ENCODE data around the gene PIP5KL1. TPM values are rescaled to one million over a fixed set of nuclear protein-coding genes. Genes with fewer than 3 reads are reported as not detected.

PIP5KL1 gene
- polyA plus RNA-seq, 1 donor from 2014 or later: 3.4 TPM

DNA sequence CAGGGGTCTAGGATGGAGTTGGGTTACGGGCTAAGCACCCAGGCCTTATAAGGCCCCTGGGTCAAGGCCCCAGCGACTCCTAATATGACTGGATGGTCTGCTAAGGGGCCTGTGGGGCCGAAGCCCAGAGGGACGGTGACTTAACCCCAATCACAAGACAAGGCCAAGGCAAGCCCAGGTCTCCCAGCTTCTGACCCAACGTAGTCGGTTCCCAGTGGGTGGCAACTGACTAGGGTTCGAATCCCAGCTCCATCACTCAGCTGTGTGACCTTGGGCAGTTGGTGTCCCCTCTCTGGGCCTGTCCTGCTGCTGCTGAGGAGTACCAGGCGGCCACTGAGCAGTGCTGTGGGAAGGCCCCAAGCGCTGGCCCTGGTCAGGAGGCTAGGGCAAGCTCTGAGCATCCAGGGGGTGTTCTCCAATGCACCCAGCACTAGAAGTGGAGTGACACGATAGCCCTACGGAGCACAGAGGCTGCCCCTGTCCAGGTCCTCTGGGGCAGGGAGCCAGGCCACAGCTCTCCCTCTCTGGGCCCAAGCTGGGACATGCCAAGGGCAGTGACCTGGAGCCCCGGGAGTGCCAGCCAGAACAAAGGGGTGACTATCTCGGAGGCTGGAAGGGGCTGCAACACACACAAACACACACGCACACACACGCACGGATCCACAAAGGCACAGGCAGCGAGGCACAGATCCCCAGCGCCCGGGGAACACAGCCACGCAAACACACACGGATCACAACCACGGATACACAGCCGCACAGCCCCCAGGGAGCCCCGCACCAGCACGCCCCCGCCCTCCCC lies 53.6 kb downstream of the PIP5KL1 start:
- Histone ChIP-seq H4K20me1 (ENCODE audit: insufficient read depth) (no peaks in the 10 kb centered on the region), H3K36me3 (ENCODE audit: insufficient read depth, low read length) (no peaks in the 10 kb centered on the region), H3K9ac (ENCODE audit: low read length) (peak overlapping the region; percentile 87), H3K27ac (ENCODE audit: low read length) (peak overlapping the region; percentile 51), H3K27me3 (ENCODE audit: insufficient read depth, low read depth, low read length) (no peaks in the 10 kb centered on the region), H3K4me2 (ENCODE audit: low read length) (peak overlapping the region; percentile 87), H3K9me2 (ENCODE audit: insufficient read depth, low read length) (no peaks in the 10 kb centered on the region), H2AFZ (ENCODE audit: low read depth, low read length) (peak overlapping the region; percentile 93), H3K79me2 (replicated peaks; ENCODE audit: insufficient read depth, low read length) (peaks cover 7% of the 10 kb centered on the region), H3K4me3 (ENCODE audit: low read length) (peak overlapping the region; percentile 73), H3K9me3 (ENCODE audit: low read length) (no peaks in the 10 kb centered on the region), H3F3A (ENCODE audit: insufficient read depth, low read length, poor library complexity, severe bottlenecking) (no peaks in the 10 kb centered on the region)
- TF ChIP-seq SMC3 (conservative IDR thresholded peaks at IDR 0.05; ENCODE audit: poor library complexity) (no peak), TAF1 (IDR thresholded peaks at IDR 0.05; ENCODE audit: low read depth) (no peak), MXI1 (conservative IDR thresholded peaks at IDR 0.05; ENCODE audit: poor library complexity, severe bottlenecking) (no peak), EP300 (conservative IDR thresholded peaks at IDR 0.05; ENCODE audit: poor library complexity, severe bottlenecking) (no peak), POLR2AphosphoS5 (IDR thresholded peaks at IDR 0.05) (no peak), RAD21 (conservative IDR thresholded peaks at IDR 0.05) (no peak), EZH2 (IDR thresholded peaks at IDR 0.05; ENCODE audit: borderline replicate concordance, insufficient read depth, low read length, poor library complexity, severe bottlenecking) (no peak)
- TF ChIP-seq, protein P1, sequence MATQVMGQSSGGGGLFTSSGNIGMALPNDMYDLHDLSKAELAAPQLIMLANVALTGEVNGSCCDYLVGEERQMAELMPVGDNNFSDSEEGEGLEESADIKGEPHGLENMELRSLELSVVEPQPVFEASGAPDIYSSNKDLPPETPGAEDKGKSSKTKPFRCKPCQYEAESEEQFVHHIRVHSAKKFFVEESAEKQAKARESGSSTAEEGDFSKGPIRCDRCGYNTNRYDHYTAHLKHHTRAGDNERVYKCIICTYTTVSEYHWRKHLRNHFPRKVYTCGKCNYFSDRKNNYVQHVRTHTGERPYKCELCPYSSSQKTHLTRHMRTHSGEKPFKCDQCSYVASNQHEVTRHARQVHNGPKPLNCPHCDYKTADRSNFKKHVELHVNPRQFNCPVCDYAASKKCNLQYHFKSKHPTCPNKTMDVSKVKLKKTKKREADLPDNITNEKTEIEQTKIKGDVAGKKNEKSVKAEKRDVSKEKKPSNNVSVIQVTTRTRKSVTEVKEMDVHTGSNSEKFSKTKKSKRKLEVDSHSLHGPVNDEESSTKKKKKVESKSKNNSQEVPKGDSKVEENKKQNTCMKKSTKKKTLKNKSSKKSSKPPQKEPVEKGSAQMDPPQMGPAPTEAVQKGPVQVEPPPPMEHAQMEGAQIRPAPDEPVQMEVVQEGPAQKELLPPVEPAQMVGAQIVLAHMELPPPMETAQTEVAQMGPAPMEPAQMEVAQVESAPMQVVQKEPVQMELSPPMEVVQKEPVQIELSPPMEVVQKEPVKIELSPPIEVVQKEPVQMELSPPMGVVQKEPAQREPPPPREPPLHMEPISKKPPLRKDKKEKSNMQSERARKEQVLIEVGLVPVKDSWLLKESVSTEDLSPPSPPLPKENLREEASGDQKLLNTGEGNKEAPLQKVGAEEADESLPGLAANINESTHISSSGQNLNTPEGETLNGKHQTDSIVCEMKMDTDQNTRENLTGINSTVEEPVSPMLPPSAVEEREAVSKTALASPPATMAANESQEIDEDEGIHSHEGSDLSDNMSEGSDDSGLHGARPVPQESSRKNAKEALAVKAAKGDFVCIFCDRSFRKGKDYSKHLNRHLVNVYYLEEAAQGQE (IDR thresholded peaks at IDR 0.05; ENCODE audit: borderline replicate concordance): no peak
- TF ChIP-seq, protein P2, sequence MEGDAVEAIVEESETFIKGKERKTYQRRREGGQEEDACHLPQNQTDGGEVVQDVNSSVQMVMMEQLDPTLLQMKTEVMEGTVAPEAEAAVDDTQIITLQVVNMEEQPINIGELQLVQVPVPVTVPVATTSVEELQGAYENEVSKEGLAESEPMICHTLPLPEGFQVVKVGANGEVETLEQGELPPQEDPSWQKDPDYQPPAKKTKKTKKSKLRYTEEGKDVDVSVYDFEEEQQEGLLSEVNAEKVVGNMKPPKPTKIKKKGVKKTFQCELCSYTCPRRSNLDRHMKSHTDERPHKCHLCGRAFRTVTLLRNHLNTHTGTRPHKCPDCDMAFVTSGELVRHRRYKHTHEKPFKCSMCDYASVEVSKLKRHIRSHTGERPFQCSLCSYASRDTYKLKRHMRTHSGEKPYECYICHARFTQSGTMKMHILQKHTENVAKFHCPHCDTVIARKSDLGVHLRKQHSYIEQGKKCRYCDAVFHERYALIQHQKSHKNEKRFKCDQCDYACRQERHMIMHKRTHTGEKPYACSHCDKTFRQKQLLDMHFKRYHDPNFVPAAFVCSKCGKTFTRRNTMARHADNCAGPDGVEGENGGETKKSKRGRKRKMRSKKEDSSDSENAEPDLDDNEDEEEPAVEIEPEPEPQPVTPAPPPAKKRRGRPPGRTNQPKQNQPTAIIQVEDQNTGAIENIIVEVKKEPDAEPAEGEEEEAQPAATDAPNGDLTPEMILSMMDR (IDR thresholded peaks at IDR 0.05; ENCODE audit: poor library complexity, severe bottlenecking): no peak

DNA sequence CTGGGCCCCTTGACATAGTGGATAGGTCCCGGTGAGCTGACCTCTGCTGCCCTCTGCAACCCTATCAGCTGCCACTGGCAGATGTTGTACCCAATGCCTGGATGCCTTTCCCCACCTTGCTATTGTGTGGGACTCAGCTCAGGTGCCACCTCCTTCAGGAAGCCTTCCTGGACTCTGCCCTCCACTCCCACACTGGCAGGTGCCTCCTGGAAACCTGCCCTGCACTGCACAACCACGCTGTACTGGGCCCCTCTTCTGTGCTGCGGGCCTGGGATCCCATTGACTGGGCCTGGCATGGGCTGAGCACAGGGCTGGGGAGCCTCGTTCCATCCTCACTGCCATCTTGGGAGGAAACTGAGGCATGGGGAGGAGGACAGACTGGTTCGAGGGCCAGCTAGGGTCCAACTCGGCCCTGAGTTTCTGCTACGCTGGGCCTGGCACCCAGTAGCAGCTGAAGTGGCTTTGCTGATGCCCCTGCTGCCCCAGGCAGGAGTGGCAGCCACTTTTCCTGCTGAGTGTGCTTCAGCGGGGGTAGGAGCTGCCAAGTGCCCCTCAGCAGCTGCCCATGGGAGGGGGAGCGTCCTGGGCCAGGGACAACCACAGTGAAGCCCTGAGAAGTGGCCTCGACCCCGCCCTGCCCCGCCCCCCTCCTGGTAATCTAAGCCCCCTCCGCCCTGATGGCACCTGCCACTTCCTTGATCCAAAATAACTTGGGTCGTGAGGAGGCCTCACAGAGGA lies 54.4 kb downstream of the PIP5KL1 start:
- H3F3A ChIP-seq (ENCODE audit: insufficient read depth, low read length, poor library complexity, severe bottlenecking): no peaks in the 10 kb centered on the region
- peak overlapping the region; percentile 87 for H3K4me2 ChIP-seq (ENCODE audit: low read length)
- peaks cover 7% of the 10 kb centered on the region for H3K79me2 ChIP-seq (replicated peaks; ENCODE audit: insufficient read depth, low read length)
- TF ChIP-seq EZH2 (IDR thresholded peaks at IDR 0.05; ENCODE audit: borderline replicate concordance, insufficient read depth, low read length, poor library complexity, severe bottlenecking) (no peak), TAF1 (IDR thresholded peaks at IDR 0.05; ENCODE audit: low read depth) (no peak), SMC3 (conservative IDR thresholded peaks at IDR 0.05; ENCODE audit: poor library complexity) (no peak), EP300 (conservative IDR thresholded peaks at IDR 0.05; ENCODE audit: poor library complexity, severe bottlenecking) (no peak)
- TF ChIP-seq, protein P2 (IDR thresholded peaks at IDR 0.05; ENCODE audit: poor library complexity, severe bottlenecking): no peak
- no peak overlapping the region for H2AFZ ChIP-seq (ENCODE audit: low read depth, low read length)
- H3K4me3 ChIP-seq (ENCODE audit: low read length): peak overlapping the region; percentile 73
- no peaks in the 10 kb centered on the region for H3K9me2 ChIP-seq (ENCODE audit: insufficient read depth, low read length)
- H3K27ac ChIP-seq (ENCODE audit: low read length): no peak overlapping the region
- no peaks in the 10 kb centered on the region for H4K20me1 ChIP-seq (ENCODE audit: insufficient read depth)
- no peaks in the 10 kb centered on the region for H3K9me3 ChIP-seq (ENCODE audit: low read length)
- no peaks in the 10 kb centered on the region for H3K36me3 ChIP-seq (ENCODE audit: insufficient read depth, low read length)
- no peaks in the 10 kb centered on the region for H3K27me3 ChIP-seq (ENCODE audit: insufficient read depth, low read depth, low read length)
- peak overlapping the region; percentile 87 for H3K9ac ChIP-seq (ENCODE audit: low read length)

All from neural cell (in vitro differentiated cells).